Heart left ventricle (tissue), 16 donors: ENCODE measurements around the gene MGAT4B. TPM values are rescaled to one million over a fixed set of nuclear protein-coding genes. Genes with fewer than 3 reads are reported as not detected.

Experiments
- ATAC-seq, 4 donors: fragments of 200-7000 bp; cut with Tn5 transposase; one replicate each; pipeline ENCODE4 v1.9.1; 2020 to 2022; ENCODE audit warnings: moderate library complexity in 4 of 4, mild to moderate bottlenecking in 3 of 4, moderate number of reproducible peaks in 1 of 4
- DNase-seq, 5 donors: peaks; one replicate each; pipeline ENCODE4 v3.0.0-alpha.2; 2020
- H3K27ac ChIP-seq, 12 donors: fragments of 200-600 bp; sonication (generic) in 4 of 12; one replicate each; pipeline versions ENCODE4 v1.5.0 to v1.8.0; 2016 to 2022; ENCODE audit warnings: mild to moderate bottlenecking in 2 of 12
- H3K27me3 ChIP-seq, 9 donors: fragments of 200-600 bp; sonication (generic) in 2 of 9; one replicate each; pipeline versions ENCODE4 v1.5.1 to v1.8.0; 2016 to 2022; ENCODE audit warnings: mild to moderate bottlenecking in 3 of 9
- H3K36me3 ChIP-seq, 9 donors: fragments of 200-600 bp; sonication (generic) in 2 of 9; one replicate each; pipeline versions ENCODE4 v1.5.0 to v1.8.0; 2018 to 2022; ENCODE audit warnings: mild to moderate bottlenecking in 2 of 9
- H3K4me1 ChIP-seq, 12 donors: fragments of 200-600 bp; sonication (generic) in 4 of 12; one replicate each; pipeline versions ENCODE4 v1.5.0 to v1.8.0; 2016 to 2022; ENCODE audit warnings: mild to moderate bottlenecking in 3 of 12
- H3K4me3 ChIP-seq, 12 donors: fragments of 200-600 bp; sonication (generic) in 4 of 12; one replicate each; pipeline versions ENCODE4 v1.5.0 to v1.8.0; 2017 to 2022; ENCODE audit warnings: mild to moderate bottlenecking in 9 of 12, moderate library complexity in 4 of 12
- H3K9me3 ChIP-seq, 12 donors: fragments of 200-600 bp; sonication (generic) in 4 of 12; one replicate each; pipeline versions ENCODE4 v1.5.0 to v1.8.0; 2016 to 2022; ENCODE audit warnings: mild to moderate bottlenecking in 1 of 12
- CTCF ChIP-seq, 12 donors: fragments of 200-600 bp; sonication (generic) in 4 of 12; IDR thresholded peaks; one replicate each; pipeline versions ENCODE4 v1.5.0 to v1.8.0; 2018 to 2022; ENCODE audit warnings: antibody characterized with exemption in 12 of 12, mild to moderate bottlenecking in 5 of 12
- POLR2A ChIP-seq, 2 donors: fragments of 450-650 bp; IDR thresholded peaks; one replicate each; pipeline ENCODE4 v1.6.1; 2017; ENCODE audit warnings: antibody characterized with exemption in 2 of 2, mild to moderate bottlenecking in 2 of 2, moderate library complexity in 2 of 2
- WGBS, 4 donors: extraction: QIAGEN DNeasy Blood & Tissue Kit in 2 of 4; methylation state at CpG; one replicate each; pipeline versions ENCODE4 v1.1.5 to v1.1.7; 2013 to 2018; 5-methylcytosine and 5-hydroxymethylcytosine counted together
- intact Hi-C, 10 donors: fragments of 100-400 bp; cut with DNase I; formaldehyde crosslinking; loops; one replicate each; pipeline versions ENCODE4 v1.11.1 to v1.14.2; 2022
- polyA plus RNA-seq, 2 donors: library from polyadenylated mRNA; stranded (reverse); fragments of 200-250 nt; gene quantifications; one replicate each; pipeline ENCODE4 v1.2.3, GENCODE V29; 2013
- total RNA-seq, 9 donors: library from RNA; depleted of rRNA in 2 of 9; stranded (reverse); fragments of >200 nt in 2 of 9; fragmentation: NEBNext Ultra II Directional in 3 of 9; extraction: Animal tissue kit (Norgen Biotek cat#: 25700) in 3 of 9; gene quantifications; one replicate each; pipeline versions ENCODE4 v1.1.0 to v1.2.4, GENCODE V29; 2016 to 2023
- donor health status: ischemic (EF 13 %, LVEDD 7.1; RV severe dilation, severe dysfunction).
- donor health status: healthy with polysubstance abuse.
- donor health status: DM: no; HTN: yes; CAD: no.
- donor health status: DM: no; HTN: no; CAD: no.
- donor health status: ischemic (EF 25% LVEDD 6.9; RV normal size, moderate dysfunction).
- donor health status: ischemic (EF 25% LVEDD 5.7; RV mildly dilated, moderate dysfunction).
- donor health status: healthy.
- donor health status: DM: yes; HTN: yes; CAD: no.
- donor health status: ischemic (EF 35%, LVEDD 5.7; RV mildly dilated, moderate dysfunction).
- donor health status: nonischemic (EF 11% LVEDD 7.7; RV severe dilation, severe dysfunction).
- donor health status: DM: yes; HTN: yes; CAD: no.
- donor health status: PGD.
- donor health status: ischemic (EF 29% LVEDD 5.4; RV normal size, mild dysfunction).
- donor health status: nonischemic (EF 23%, LVEDD 6.1; RV moderate dilation, normal function).

The MGAT4B gene
- total and polyA plus RNA-seq, 11 donors, result 49.6 to 209 (median 105) TPM

- no peak overlapping the region for H3K4me3 ChIP-seq
- H3K27ac ChIP-seq, result no peak overlapping the region
- intact Hi-C loops, result no loop called here
- WGBS, 4 donors, result 82 to 92% (median 87%) methylated on average over 6 to 12 of the region's 12 CpGs
- TF ChIP-seq CTCF (IDR thresholded peaks at IDR 0.05), result no peak
- peak in 2 of 5 donors; percentile 6 to 36 for DNase-seq
- no peaks in the 10 kb centered on the region for H3K9me3 ChIP-seq
- no peaks in the 10 kb centered on the region for H3K27me3 ChIP-seq
- peaks cover 0 to 15% (median 4%) of the 10 kb centered on the region in 12 donors for H3K4me1 ChIP-seq
- no peak for ATAC-seq
- no peaks in the 10 kb centered on the region for H3K36me3 ChIP-seq
Measured at GRCh38 chr5:179786861-179787260, 19.8 kb downstream of the MGAT4B start.

- no peak overlapping the region for H3K27ac ChIP-seq
- no peaks in the 10 kb centered on the region for H3K27me3 ChIP-seq
- 94 to 96% (median 96%) methylated on average over 9 of the region's 9 CpGs for WGBS, 4 donors
- intact Hi-C loops, result no loop called here
- ATAC-seq (no peak), DNase-seq (peak in 1 of 5 donors; percentile 26)
- no peaks in the 10 kb centered on the region for H3K9me3 ChIP-seq
- H3K4me1 ChIP-seq, result peaks cover 0 to 42% (median 0%) of the 10 kb centered on the region in 12 donors
- TF ChIP-seq CTCF (IDR thresholded peaks at IDR 0.05) (no peak), POLR2A (IDR thresholded peaks at IDR 0.05) (no peak)
- no peak overlapping the region for H3K4me3 ChIP-seq
- H3K36me3 ChIP-seq, result peaks cover 0 to 30% (median 17%) of the 10 kb centered on the region in 9 donors
Measured at GRCh38 chr5:179783128-179783527, 23.5 kb downstream of the MGAT4B start.

- no peak for TF ChIP-seq POLR2A (IDR thresholded peaks at IDR 0.05)
- TF ChIP-seq CTCF (IDR thresholded peaks at IDR 0.05), result no peak
- H3K27me3 ChIP-seq, result no peaks in the 10 kb centered on the region
- peaks cover 0 to 42% (median 23%) of the 10 kb centered on the region in 9 donors for H3K36me3 ChIP-seq
- WGBS, 4 donors, result 78 to 89% (median 82%) methylated on average over 3 to 4 of the region's 4 CpGs
- intact Hi-C loops, result no loop called here
- ATAC-seq (peak in 3 of 4 donors; percentile 32 to 68 (median 57)), DNase-seq (peak in 1 of 5 donors; percentile 10)
- H3K9me3 ChIP-seq, result no peaks in the 10 kb centered on the region
- H3K4me3 ChIP-seq, result no peak overlapping the region
- H3K4me1 ChIP-seq, result peaks cover 0 to 55% (median 0%) of the 10 kb centered on the region in 12 donors
- H3K27ac ChIP-seq, result no peak overlapping the region
Measured at GRCh38 chr5:179781846-179782245, 24.8 kb downstream of the MGAT4B start.

- TF ChIP-seq CTCF (IDR thresholded peaks at IDR 0.05) (no peak), POLR2A (IDR thresholded peaks at IDR 0.05) (no peak)
- intact Hi-C loops, result no loop called here
- peaks cover 0 to 61% (median 0%) of the 10 kb centered on the region in 12 donors for H3K4me1 ChIP-seq
- peaks cover 0 to 57% (median 37%) of the 10 kb centered on the region in 9 donors for H3K36me3 ChIP-seq
- H3K9me3 ChIP-seq, result no peaks in the 10 kb centered on the region
- H3K27ac ChIP-seq, result peak overlapping the region in 1 of 12 donors; percentile 30
- ATAC-seq, result peak in 1 of 4 donors; percentile 41
- H3K27me3 ChIP-seq, result no peaks in the 10 kb centered on the region
- 84 to 96% (median 89%) methylated on average over 7 of the region's 7 CpGs for WGBS, 4 donors
- DNase-seq, result peak in 2 of 5 donors; percentile 31 to 59
- H3K4me3 ChIP-seq, result no peak overlapping the region
Measured at GRCh38 chr5:179780362-179780761, 26.3 kb downstream of the MGAT4B start.
